H1 (cell line): Measurements from ENCODE around the gene ROS1. TPM values are rescaled to one million over a fixed set of nuclear protein-coding genes. Genes with fewer than 3 reads are reported as not detected.
A peak's percentile ranks its signal among the peaks of the same experiment; 100 is the strongest.

Experiments used
- CTCF ChIA-PET: fragments of 300-600 bp; sonication (Branson Sonifier 250); formaldehyde crosslinking; loops from one replicate; lab custom pipeline; 2021; ENCODE audit not compliant: partially characterized antibody; lab: Charles Lee
- POLR2A ChIA-PET: fragments of 300-600 bp; sonication (Branson Sonifier 250); formaldehyde crosslinking; loops from one replicate; lab custom pipeline; 2021; ENCODE audit warnings: inconsistent platforms; ENCODE audit not compliant: partially characterized antibody; lab: Charles Lee
- DNase-seq, 2 experiments: peaks; one replicate each; pipeline versions ENCODE4 v3.0.0 to v3.0.0-alpha.2; 2010 to 2022; ENCODE audit warnings: low spot score in 2 of 2, low read depth in 1 of 2, mixed read lengths in 1 of 2
- FAIRE-seq: peaks from 2 replicates; lab custom pipeline; 2011; peaks lifted over from hg19 to GRCh38; lab: Jason Lieb, UNC
- H2AFZ ChIP-seq: 2 replicates; pipeline ENCODE4 v1.8.1; 2012; ENCODE audit warnings: low read length, inconsistent platforms
- H2AK5ac ChIP-seq: 2 replicates; pipeline ENCODE4 v1.6.1; 2013; ENCODE audit warnings: low read depth, low read length
- H2BK120ac ChIP-seq: replicated peaks from 2 replicates; pipeline ENCODE3; 2013; ENCODE audit warnings: low read depth, low read length, inconsistent platforms
- H2BK12ac ChIP-seq: 2 replicates; pipeline ENCODE4 v1.6.1; 2013; ENCODE audit warnings: low read depth, low read length
- H2BK15ac ChIP-seq: 2 replicates; pipeline ENCODE4 v1.6.1; 2013; ENCODE audit warnings: low read length
- H2BK20ac ChIP-seq: 2 replicates; pipeline ENCODE4 v1.6.1; 2013; ENCODE audit warnings: low read length
- H2BK5ac ChIP-seq: 2 replicates; pipeline ENCODE4 v1.6.1; 2013; ENCODE audit warnings: low read depth, low read length
- H3K14ac ChIP-seq: 2 replicates; pipeline ENCODE4 v1.6.1; 2013; ENCODE audit warnings: inconsistent platforms; ENCODE audit not compliant: insufficient read length
- H3K18ac ChIP-seq: 2 replicates; pipeline ENCODE4 v1.6.1; 2013; ENCODE audit warnings: low read length; ENCODE audit errors: extremely low read depth
- H3K23ac ChIP-seq: 2 replicates; pipeline ENCODE4 v1.6.1; 2013; ENCODE audit warnings: inconsistent platforms; ENCODE audit not compliant: insufficient read length
- H3K23me2 ChIP-seq: 2 replicates; pipeline ENCODE4 v1.6.1; 2013; ENCODE audit warnings: low read depth, low read length
- H3K27ac ChIP-seq: 2 replicates; pipeline ENCODE4 v1.6.1; 2011; ENCODE audit warnings: low read depth, low read length, inconsistent platforms
- H3K27me3 ChIP-seq, 4 experiments: replicated peaks in 1 of 4; 1 replicate in 1 of 4; 2 replicates in 3 of 4; pipeline versions ENCODE4 v1.6.1 to v1.8.1; 2011 to 2013; ENCODE audit warnings: low read length in 3 of 4, mild to moderate bottlenecking in 3 of 4, inconsistent platforms in 2 of 4, mixed read lengths in 2 of 4, moderate library complexity in 1 of 4; ENCODE audit not compliant: control insufficient read depth in 3 of 4, insufficient read depth in 3 of 4; ENCODE audit errors: extremely low read depth in 1 of 4
- H3K36me3 ChIP-seq, 4 experiments: 2 replicates each; pipeline versions ENCODE4 v1.6.1 to v1.8.1; 2011 to 2013; ENCODE audit warnings: mild to moderate bottlenecking in 4 of 4, low read length in 3 of 4, moderate library complexity in 2 of 4, control low read depth in 1 of 4, inconsistent platforms in 1 of 4; ENCODE audit not compliant: insufficient read depth in 4 of 4, control insufficient read depth in 2 of 4
- H3K4ac ChIP-seq: replicated peaks from 2 replicates; pipeline ENCODE3; 2013; ENCODE audit warnings: low read length, low read depth, mixed read lengths, inconsistent platforms; ENCODE audit not compliant: insufficient read length
- H3K4me1 ChIP-seq, 4 experiments: replicated peaks in 1 of 4; 1 replicate in 1 of 4; 2 replicates in 3 of 4; pipeline versions ENCODE4 v1.6.1 to v1.8.1; 2011 to 2013; ENCODE audit warnings: low read length in 3 of 4, inconsistent platforms in 2 of 4, mixed read lengths in 1 of 4; ENCODE audit not compliant: insufficient read depth in 4 of 4, control insufficient read depth in 3 of 4
- H3K4me2 ChIP-seq, 2 experiments: 2 replicates each; pipeline versions ENCODE4 v1.6.1 to v1.8.1; 2011 to 2013; ENCODE audit warnings: low read depth in 2 of 2, low read length in 2 of 2, control low read depth in 1 of 2, inconsistent platforms in 1 of 2, mild to moderate bottlenecking in 1 of 2; ENCODE audit not compliant: insufficient read depth in 1 of 2
- H3K4me3 ChIP-seq, 4 experiments: fragments of 200-600, 300-600 bp in 1 of 4; sonication (generic), shearing (Covaris generic), sonication (Bioruptor Twin) in 1 of 4; 2 replicates each; pipeline versions ENCODE4 v1.5.1 to v1.8.1; 2011 to 2016; ENCODE audit warnings: low read length in 4 of 4, low read depth in 3 of 4, control low read depth in 2 of 4, inconsistent platforms in 2 of 4, mild to moderate bottlenecking in 2 of 4, mixed read lengths in 1 of 4, moderate library complexity in 1 of 4; ENCODE audit not compliant: insufficient read depth in 2 of 4; ENCODE audit errors: extremely low read depth in 1 of 4
- H3K56ac ChIP-seq: replicated peaks from 2 replicates; pipeline ENCODE3; 2013; ENCODE audit warnings: low read depth, mild to moderate bottlenecking, mixed read lengths, low read length, inconsistent platforms; ENCODE audit not compliant: insufficient read length
- H3K79me1 ChIP-seq: 2 replicates; pipeline ENCODE4 v1.6.1; 2013; ENCODE audit warnings: low read depth, low read length, control low read depth
- H3K79me2 ChIP-seq, 2 experiments: 2 replicates each; pipeline versions ENCODE4 v1.6.1 to v1.8.1; 2012 to 2013; ENCODE audit warnings: low read length in 2 of 2, mild to moderate bottlenecking in 2 of 2, inconsistent platforms in 1 of 2; ENCODE audit not compliant: insufficient read depth in 2 of 2, control insufficient read depth in 1 of 2
- H3K9ac ChIP-seq, 4 experiments: replicated peaks in 1 of 4; 1 replicate in 1 of 4; 2 replicates in 3 of 4; pipeline versions ENCODE4 v1.6.1 to v1.8.1; 2011 to 2013; ENCODE audit warnings: low read depth in 3 of 4, low read length in 3 of 4, control low read depth in 2 of 4, mild to moderate bottlenecking in 2 of 4, moderate library complexity in 2 of 4, inconsistent platforms in 1 of 4; ENCODE audit errors: extremely low read depth in 1 of 4
- H3K9me3 ChIP-seq, 2 experiments: 2 replicates each; pipeline versions ENCODE4 v1.6.1 to v1.8.1; 2012 to 2013; ENCODE audit warnings: mild to moderate bottlenecking in 2 of 2, moderate library complexity in 2 of 2, control low read depth in 1 of 2, inconsistent platforms in 1 of 2, low read depth in 1 of 2, low read length in 1 of 2, mixed read lengths in 1 of 2; ENCODE audit not compliant: insufficient read depth in 2 of 2
- H4K20me1 ChIP-seq, 2 experiments: replicated peaks in 1 of 2; 2 replicates each; pipeline versions ENCODE3 to v1.8.1; 2011 to 2013; ENCODE audit warnings: inconsistent platforms in 2 of 2, low read length in 2 of 2, mild to moderate bottlenecking in 1 of 2; ENCODE audit not compliant: insufficient read depth in 2 of 2, control insufficient read depth in 1 of 2
- H4K5ac ChIP-seq: 2 replicates; pipeline ENCODE4 v1.6.1; 2013; ENCODE audit warnings: low read length, low read depth, mixed read lengths, inconsistent platforms; ENCODE audit not compliant: insufficient read length
- H4K8ac ChIP-seq: 2 replicates; pipeline ENCODE4 v1.8.0; 2013; ENCODE audit warnings: mild to moderate bottlenecking, moderate library complexity, low read length, inconsistent platforms; ENCODE audit not compliant: insufficient read depth; ENCODE audit errors: extremely low read depth
- H4K91ac ChIP-seq: replicated peaks from 2 replicates; pipeline ENCODE3; 2013; ENCODE audit warnings: low read length, mixed read lengths, inconsistent platforms; ENCODE audit not compliant: insufficient read length
- BRCA1 ChIP-seq: IDR thresholded peaks from 2 replicates; pipeline ENCODE4 v1.6.1; 2012; ENCODE audit warnings: low read depth, low read length, improper control_type of control experiment
- NRF1 ChIP-seq: IDR thresholded peaks from 2 replicates; pipeline ENCODE4 v1.6.1; 2011; ENCODE audit warnings: mild to moderate bottlenecking, low read depth, low read length, improper control_type of control experiment
- RAD21 ChIP-seq, 2 experiments: IDR thresholded peaks in 1 of 2; conservative IDR thresholded peaks in 1 of 2; 2 replicates each; pipeline ENCODE4 v1.6.1; 2011; ENCODE audit warnings: low read depth in 2 of 2, low read length in 2 of 2, improper control_type of control experiment in 1 of 2, inconsistent platforms in 1 of 2, mild to moderate bottlenecking in 1 of 2, moderate library complexity in 1 of 2
- SP1 ChIP-seq: IDR thresholded peaks from 2 replicates; pipeline ENCODE4 v1.6.1; 2011; ENCODE audit warnings: low read depth, low read length
- WGBS, 2 experiments: shearing (Covaris generic) in 1 of 2; methylation state at CpG; one replicate each; pipeline versions ENCODE4 v1.1.6 to v1.1.7; 2013 to 2015; ENCODE audit warnings: low lambda C conversion rate in 2 of 2, mixed read lengths in 2 of 2, inconsistent platforms in 1 of 2, low coverage in 1 of 2, missing lambda C conversion rate in 1 of 2; ENCODE audit not compliant: insufficient replicate concordance in 2 of 2, insufficient coverage in 1 of 2, insufficient read length in 1 of 2; ENCODE audit errors: extremely low coverage in 1 of 2, missing lambda C conversion rate in 1 of 2; 5-methylcytosine and 5-hydroxymethylcytosine counted together
- polyA plus RNA-seq, 7 experiments: library from polyadenylated mRNA; depleted of rRNA in 3 of 7; stranded (reverse) in 5 of 7; unstranded in 2 of 7; fragments of >200 nt in 5 of 7; fragments of 200-250 nt in 2 of 7; gene quantifications; 1 replicate in 5 of 7; 2 replicates in 1 of 7; 4 replicates in 1 of 7; pipeline versions ENCODE4 v1.2.1 to v1.2.3, GENCODE V29; 2011 to 2013; ENCODE audit warnings: missing spikeins in 2 of 7, mixed read lengths in 2 of 7
- total RNA-seq: library from RNA; stranded (reverse); fragmentation: NEBNext Ultra II Directional; extraction: Animal tissue kit (Norgen Biotek cat#: 25700); gene quantifications from 2 replicates; pipeline ENCODE4 v1.2.1, GENCODE V29; 2021
- TF ChIP-seq, protein P1 (sequence below), 3 experiments: IDR thresholded peaks; 1 replicate in 2 of 3; 2 replicates in 1 of 3; pipeline versions ENCODE4 v1.5.1 to v1.6.1; 2011; ENCODE audit warnings: low read length in 3 of 3, mild to moderate bottlenecking in 3 of 3, inconsistent platforms in 2 of 3, low read depth in 1 of 3, moderate library complexity in 1 of 3; ENCODE audit not compliant: insufficient read depth in 1 of 3; ENCODE audit errors: control extremely low read depth in 1 of 3

ROS1 gene
- total and polyA plus RNA-seq, 2 of the 8 experiments (the other 6 are each of a cell fraction or from before 2014, with no cell fraction given): not detected

DNA sequence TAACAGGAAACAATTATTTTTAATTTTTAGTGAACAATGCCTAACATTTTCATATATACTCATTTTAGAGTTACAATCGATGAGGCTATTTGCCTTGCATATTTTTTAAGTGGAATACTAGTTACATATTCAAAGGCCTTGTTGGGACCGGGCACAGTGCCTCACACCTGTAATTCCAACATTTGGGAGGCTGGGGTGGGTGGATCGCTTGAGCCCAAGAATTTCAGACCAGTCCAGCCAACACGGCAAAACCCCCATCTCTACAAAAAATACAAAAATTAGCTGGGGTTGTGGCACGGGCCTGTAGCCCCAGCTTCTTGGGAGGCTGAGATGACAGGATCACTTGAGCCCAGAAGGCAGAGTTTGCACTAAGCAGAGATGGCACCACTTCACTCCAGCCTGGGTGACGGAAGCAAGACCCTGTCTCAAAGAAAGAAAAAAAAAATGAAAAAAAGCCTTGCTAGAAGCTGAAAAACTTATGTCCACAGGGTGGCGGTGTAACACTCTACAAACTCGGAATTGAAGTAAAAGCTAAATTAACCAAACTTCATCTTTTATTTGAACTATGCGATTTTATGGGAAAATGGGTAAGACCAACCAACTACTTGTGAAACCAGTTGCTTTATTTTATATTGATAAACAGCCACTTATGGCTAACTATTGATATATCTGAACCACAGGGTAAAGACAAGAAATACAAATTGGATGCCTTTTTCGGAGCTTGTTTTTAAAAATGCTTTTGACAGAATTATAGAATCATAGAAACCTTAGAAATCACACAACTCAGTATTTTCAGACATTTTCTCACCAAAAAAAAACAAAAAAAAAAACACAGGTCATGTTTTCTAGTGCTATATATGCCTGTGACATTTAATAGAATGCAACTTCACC is 24.1 kb upstream of the ROS1 start:
- no peak overlapping the region for H4K5ac ChIP-seq
- H2AFZ ChIP-seq: no peak overlapping the region
- H3K4me2 ChIP-seq: no peak overlapping the region
- no peak overlapping the region; the same call in 1 of the 2 replicates for H4K8ac ChIP-seq
- peak in 1 of 2 experiments; percentile 56 for DNase-seq
- no peak overlapping the region for H2BK20ac ChIP-seq
- no peak overlapping the region for H3K14ac ChIP-seq
- ChIA-PET CTCF (interaction anchor here (0.6 to 6.2 kb wide), 48 partner anchors 10 to 1169 kb away, joined by 3 to 54 read pairs (median 4); partner anchors contain the start of genes DCBLD1, GOPC and ROS1), POLR2A (no interaction called here)
- 54% methylated on average over 10 of the region's 10 CpGs; no CpG with 5 or more reads in 1 of the 2 experiments for WGBS, 2 experiments
- no peak overlapping the region for H3K9ac ChIP-seq
- no peak overlapping the region for H2BK120ac ChIP-seq
- H2BK5ac ChIP-seq: no peak overlapping the region
- H2BK15ac ChIP-seq: no peak overlapping the region
- no peak overlapping the region for H3K4me3 ChIP-seq
- H3K4me1 ChIP-seq: peaks cover 0 to 7% (median 3%) of the 10 kb centered on the region in 4 experiments; a peak in 4 of 7 replicates
- peak; percentile 81 for FAIRE-seq
- H2BK12ac ChIP-seq: no peak overlapping the region
- H3K79me1 ChIP-seq: no peaks in the 10 kb centered on the region
- no peak overlapping the region for H4K91ac ChIP-seq
- H3K36me3 ChIP-seq: no peaks in the 10 kb centered on the region
- H3K23ac ChIP-seq: no peak overlapping the region
- no peak overlapping the region for H3K56ac ChIP-seq
- TF ChIP-seq BRCA1 (no peak), NRF1 (no peak), RAD21 (IDR thresholded peaks at IDR 0.05 in 1 of 2, conservative IDR thresholded peaks at IDR 0.05 in 1 of 2; ENCODE audit: low read depth in 2 of 2, low read length in 2 of 2) (peak; percentile 78 to 81), SP1 (no peak)
- TF ChIP-seq, protein P1, sequence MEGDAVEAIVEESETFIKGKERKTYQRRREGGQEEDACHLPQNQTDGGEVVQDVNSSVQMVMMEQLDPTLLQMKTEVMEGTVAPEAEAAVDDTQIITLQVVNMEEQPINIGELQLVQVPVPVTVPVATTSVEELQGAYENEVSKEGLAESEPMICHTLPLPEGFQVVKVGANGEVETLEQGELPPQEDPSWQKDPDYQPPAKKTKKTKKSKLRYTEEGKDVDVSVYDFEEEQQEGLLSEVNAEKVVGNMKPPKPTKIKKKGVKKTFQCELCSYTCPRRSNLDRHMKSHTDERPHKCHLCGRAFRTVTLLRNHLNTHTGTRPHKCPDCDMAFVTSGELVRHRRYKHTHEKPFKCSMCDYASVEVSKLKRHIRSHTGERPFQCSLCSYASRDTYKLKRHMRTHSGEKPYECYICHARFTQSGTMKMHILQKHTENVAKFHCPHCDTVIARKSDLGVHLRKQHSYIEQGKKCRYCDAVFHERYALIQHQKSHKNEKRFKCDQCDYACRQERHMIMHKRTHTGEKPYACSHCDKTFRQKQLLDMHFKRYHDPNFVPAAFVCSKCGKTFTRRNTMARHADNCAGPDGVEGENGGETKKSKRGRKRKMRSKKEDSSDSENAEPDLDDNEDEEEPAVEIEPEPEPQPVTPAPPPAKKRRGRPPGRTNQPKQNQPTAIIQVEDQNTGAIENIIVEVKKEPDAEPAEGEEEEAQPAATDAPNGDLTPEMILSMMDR (IDR thresholded peaks at IDR 0.05; ENCODE audit: control extremely low read depth in 1 of 3, insufficient read depth in 1 of 3, low read depth in 1 of 3, low read length in 3 of 3): peak in 2 of 3 experiments; percentile 52 to 69; a peak in 2 of 4 replicates
- no peak overlapping the region for H3K27ac ChIP-seq
- H3K9me3 ChIP-seq: no peaks in the 10 kb centered on the region
- H2AK5ac ChIP-seq: no peak overlapping the region
- no peak overlapping the region for H3K18ac ChIP-seq
- no peaks in the 10 kb centered on the region for H3K23me2 ChIP-seq
- H3K79me2 ChIP-seq: no peaks in the 10 kb centered on the region
- no peaks in the 10 kb centered on the region for H3K27me3 ChIP-seq
- H4K20me1 ChIP-seq: no peaks in the 10 kb centered on the region
- H3K4ac ChIP-seq: no peak overlapping the region
